ENCODE results near the gene LSMEM2.
"Not testable (repeated sequence)": the region's sequence is repeated elsewhere in the genome, so short reads cannot be mapped to it uniquely, and the experiment has no call there.

LSMEM2 gene

DNA sequence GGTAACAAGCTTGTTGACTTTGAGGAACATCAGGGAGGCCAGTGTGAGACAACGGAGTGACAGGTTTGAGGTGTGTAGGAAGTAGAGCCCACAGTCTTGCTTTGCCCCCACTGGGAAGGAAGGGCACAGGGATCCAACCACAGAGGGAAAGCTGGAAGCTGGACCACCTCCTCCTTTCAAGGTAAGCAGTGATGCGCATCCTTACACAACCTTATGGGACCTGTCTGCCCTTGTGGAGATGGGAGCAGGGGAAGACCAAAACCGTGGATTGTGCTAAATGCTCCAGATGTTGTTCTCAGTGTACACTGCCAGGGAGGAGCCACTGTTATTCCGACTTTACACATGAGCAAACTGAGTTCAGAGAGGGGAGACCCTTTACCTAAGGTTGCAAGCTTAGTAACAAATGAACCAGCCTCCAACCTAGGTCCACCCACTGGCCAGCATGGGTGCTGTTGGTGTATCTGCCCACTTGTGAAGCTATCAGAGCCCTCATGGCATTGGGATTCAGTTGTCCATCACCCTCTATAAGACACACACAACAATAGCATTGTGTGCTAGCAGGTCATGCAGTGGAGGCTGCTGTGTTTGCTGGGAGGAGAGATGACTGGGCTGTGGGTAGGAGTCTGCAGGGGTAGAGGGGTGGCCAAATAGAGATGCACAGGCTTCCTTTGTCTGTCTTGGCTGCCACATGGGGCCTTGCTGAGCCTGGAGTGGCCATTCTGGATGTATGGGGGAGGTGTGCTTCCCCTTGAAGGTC lies 586 bp upstream of the LSMEM2 start:
- DNase-seq (ENCODE audit: low read depth): no peak

DNA sequence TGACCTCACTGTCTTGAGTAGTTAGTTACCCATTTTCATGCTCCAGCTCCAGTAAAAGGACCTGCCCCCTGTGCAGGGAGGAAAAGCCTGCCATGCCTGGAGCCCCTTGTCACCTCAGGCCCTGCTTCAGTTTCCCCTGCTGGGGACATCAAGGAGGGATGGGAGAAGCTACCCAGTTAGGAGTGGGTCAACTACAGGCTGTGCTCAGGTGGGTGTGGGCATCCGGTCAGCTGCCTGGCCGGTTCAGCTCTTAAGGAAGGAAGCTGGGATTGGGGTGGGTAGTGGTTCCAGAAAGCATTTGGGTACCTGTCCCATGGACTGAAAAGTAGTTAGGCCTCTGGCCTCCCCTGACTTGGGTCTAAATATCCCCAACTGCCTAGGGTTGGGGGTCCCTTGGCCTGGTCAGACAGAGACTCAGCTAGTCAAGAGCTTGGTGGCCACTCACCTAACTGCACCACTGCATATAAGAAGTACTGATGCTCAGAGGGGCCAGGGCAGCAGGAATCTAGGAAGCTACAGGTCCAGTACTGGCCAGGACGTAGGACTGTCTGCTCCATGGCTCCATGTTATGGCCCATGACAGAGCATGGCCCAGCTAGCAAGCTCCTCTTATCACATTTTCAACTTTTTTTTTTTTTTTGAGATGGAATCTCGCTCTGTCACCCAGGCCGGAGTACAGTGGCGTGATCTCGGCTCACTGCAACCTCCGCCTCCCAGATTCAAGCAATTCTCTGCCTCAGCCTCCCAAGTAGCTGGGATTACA lies 549 bp downstream of the LSMEM2 start:
- no peak for DNase-seq (ENCODE audit: low read depth)

DNA sequence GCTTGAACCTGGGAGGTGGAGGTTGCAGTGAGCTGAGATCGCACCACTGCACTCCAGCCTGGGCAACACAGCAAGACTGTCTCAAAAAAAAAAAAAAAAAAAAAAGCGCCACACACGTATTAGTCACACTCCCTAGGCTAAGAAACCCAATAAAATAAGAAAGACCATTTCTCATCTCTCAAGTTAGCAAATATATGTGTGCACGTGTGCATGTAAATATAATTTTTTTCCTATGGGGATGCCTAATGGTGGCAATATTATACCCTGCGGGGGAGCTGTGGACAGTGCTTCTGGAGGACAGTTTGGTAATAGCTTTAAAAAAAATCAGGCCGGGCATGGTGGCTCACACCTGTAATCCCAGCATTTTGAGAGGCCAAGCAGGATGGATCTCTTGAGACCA lies 5.2 kb downstream of the LSMEM2 start:
- not testable (repeated sequence) for DNase-seq (ENCODE audit: low read depth)

DNA sequence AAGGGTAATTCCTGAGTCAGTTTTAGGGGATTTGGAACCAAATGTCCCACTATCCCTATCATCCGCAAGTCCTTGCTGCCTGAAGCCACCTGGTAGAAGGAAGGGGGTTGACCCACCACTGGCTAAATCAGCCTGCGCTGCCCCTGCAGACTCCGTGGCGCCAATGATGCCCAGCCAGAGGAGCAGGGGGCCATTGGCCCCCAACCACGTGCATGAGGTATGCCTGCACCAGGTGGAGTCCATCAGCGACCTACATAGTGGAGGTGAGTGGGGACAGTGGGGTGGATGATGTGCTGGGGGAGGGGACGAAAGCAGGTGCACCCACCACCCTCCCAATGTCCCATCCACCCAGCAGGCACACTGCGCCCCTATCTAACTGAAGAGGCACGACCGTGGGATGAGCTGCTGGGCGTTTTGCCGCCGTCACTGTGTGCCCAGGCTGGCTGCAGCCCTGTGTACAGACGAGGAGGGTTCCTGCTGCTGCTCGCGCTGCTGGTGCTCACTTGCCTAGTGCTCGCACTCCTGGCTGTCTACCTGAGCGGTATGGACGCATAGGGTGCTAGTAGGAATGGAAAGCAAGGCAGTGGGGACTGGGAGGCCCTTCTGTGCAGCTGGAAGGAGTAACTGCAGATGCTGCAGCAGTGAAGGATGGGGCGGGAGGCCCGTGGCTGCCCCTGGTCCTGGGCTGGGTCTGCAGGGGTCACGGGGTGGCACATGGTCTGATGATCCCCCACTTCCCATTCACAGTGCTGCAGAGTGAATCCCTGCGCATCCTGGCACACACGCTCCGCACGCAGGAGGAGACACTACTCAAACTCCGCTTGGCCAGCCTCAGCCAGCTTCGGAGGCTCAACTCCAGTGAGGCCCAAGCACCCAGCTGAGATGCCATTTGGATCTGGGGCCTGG lies 7.7 kb downstream of the LSMEM2 start:
- DNase-seq (ENCODE audit: low read depth): no peak

DNA sequence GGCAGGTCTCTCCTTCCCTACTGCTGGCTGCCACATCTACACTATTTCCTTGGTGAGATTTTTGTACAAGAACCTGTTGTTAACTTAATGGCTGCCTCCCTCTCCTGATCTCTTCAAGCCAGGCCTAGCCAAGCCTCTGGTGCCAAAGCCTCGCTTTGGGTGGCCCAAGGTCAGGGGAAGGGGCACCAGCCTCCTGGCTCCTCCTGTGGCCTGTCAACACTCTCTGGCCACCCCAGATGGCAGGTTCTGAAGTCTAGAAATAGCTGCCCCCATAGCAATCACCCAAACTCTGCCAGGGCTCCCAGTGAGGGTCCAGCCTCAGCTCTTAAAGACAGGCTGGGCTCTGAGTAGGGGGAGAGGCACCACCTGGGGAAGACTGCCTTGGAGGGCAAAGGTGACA lies 8.4 kb downstream of the LSMEM2 start:
- no peak for DNase-seq (ENCODE audit: low read depth)

DNA sequence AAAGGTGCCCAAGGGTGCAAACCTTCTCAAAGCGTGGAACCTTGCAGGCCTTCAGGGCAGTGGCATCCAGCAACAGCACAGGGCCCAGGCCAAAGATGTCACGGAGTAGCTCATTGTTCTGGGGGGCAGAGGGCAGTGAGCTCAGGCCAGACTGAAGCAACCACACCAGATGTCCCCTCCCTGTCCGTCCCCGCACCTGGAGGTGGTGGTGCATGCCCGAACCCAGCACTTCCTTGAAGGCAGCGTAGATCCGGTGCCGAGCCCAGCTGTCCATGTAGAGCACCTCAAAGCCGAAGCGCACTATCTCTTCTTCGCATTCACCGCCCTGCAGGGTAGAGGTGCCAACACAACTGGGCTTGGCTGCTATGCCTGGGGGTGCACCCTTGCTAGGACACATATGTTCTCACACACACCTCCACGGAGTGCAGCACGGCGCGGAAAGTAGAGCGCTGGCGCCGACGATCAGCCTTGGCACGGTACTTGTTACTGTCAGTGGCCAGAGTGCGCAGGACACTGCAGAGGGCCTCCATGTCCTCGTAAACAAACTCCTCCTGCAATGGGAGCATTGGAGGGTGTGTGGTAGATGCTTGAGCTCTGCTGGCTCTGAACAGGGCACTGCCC lies 9.6 kb downstream of the LSMEM2 start:
- no peak for DNase-seq (ENCODE audit: low read depth)

DNA sequence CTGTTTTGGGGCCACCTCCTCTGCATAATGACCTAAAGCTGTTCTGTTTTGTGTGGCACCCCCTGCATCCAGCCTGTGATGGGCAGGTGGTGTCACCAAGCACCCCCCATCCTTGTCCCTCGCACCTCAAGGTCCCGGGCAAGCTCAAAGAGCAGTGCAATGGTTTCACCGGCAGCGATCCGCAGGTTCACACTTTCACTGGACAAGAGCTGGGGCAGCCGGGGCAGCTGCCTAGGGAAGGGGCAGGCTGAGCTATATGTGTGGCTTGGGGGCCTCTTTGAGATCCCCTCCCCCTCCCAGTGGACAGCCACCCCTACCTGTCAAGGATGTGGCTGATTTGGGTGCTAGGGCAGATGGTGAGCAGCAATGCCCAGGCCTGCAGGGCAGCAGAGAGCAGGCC lies 10.2 kb downstream of the LSMEM2 start:
- no peak for DNase-seq (ENCODE audit: low read depth)

DNA sequence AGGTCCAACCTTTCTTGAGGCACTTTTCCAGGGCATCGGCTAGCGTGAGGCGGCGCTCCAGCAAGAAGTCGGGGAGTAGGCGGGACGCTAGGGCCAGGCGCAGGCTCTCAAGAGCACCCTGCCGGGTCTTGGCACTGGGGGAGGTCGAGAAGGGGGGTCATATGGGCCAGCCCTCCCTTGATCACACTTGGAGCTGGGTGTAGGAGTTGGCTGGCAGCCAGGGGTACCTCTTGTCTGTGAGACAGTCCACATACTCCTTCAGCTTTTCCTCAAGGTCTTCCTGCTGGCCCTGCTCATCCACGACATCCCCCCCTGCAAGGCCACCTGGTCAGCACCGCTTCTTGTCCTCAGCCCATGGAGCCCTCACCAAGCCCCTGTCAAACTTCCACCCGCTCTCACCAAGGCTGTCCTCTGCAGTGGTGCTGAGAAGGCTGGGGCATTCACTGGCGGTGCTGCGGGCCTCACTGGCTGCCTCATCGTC lies 11.3 kb downstream of the LSMEM2 start:
- DNase-seq (ENCODE audit: low read depth): no peak

DNA sequence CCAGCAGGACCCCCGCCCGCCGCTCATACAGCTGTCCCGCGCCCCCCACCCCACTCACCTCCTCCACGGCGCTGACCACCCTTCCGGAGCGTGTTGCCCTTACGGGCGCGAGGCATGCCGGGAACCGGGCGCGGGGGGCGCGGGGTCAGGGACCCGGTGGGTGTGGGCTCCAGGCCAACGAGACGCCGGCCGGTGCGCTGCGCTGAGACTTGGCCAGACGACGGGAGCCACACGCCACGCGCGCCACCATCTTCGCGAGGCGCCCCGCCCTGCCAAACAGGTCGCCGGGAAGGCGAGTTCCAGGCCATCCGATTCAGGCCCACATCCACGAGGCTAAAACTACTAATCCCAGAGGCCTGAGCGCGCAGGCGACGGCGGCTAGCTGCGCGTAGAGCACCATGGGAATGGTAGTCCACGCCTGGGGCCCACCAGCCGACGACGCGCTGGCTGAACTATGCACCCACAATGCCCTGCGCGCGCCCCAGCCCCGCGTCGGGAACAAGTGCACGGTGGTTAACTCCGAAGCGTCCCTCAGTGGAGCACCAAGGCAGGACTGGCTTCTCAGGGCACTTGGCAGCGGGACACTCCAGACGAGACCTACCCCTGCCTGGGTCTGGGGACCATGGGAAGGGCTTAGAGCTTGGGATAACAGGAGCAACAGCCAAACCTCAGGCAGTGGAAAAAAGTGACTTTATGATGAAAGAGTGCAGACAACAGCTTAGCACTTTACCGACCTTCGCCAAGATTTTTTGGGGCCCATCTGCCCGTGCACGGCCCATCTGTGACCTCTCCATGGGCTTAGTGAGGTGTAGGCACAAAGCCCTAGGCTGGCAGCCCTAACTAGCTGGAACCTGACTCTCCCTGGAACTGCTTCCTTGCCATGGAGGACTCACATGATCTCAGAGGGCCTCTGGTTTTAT lies 13.5 kb downstream of the LSMEM2 start, which contains the start of gene IFRD2:
IFRD2 (minus strand) TSS at position 271 of the 920 bp plus-strand sequence; CDS start at position 116, 155 bp downstream.
- peak; percentile 94 for DNase-seq (ENCODE audit: low read depth)

DNA sequence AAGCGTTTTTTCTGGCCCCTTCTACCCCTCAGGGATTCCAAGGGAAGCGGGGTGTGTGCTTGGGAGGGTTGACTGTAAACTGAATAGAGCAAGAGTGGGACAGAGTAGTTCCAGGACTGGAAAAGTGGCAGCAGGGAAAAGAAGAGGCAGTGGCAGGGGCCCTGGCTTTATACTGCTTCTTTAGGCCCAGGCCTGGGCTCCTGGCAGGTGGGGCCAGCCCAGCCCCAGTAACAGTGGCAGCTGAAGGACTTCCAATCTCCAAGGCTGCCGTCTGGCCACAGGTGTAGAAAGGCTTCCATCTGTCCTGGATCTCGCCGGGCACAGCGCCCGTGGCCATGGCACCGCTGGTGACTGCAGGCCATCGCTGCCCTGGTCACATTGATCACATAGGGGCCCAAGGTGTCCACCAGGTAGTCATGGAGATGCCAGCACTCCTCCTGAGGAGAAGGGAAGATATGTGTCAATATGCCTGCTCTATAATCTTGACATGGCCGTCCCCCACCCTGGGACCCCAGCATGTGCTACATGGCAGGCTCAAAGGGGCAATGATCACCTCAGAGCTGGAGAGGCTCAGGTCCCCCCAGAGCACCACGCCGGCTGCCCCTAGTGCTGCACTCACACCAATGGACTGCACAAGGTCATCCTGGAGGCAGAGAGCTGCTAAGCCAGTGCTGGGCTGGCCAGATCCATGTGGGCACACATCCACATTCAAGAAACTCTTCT lies 14.4 kb downstream of the LSMEM2 start:
- DNase-seq (ENCODE audit: low read depth): no peak

DNA sequence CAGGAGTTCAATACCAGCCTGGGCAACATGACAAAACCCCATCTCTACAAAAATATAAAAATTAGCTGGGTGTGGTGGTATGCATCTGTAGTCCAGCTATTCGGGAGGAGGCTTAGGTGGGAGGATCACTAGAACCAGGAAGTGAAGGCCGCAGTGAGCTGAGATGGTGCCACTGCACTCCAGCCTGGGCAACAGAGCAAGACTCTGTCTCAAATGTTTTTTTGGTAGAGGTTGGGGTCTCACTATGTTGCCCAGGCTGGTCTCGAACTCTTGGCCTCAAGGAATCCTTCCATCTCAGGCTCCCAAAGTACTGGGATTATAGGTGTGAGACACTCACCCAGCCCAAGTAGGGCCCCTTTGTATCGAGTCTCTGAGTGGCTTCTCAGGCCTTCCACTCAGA lies 15.2 kb downstream of the LSMEM2 start:
- no peak for DNase-seq (ENCODE audit: low read depth)

DNA sequence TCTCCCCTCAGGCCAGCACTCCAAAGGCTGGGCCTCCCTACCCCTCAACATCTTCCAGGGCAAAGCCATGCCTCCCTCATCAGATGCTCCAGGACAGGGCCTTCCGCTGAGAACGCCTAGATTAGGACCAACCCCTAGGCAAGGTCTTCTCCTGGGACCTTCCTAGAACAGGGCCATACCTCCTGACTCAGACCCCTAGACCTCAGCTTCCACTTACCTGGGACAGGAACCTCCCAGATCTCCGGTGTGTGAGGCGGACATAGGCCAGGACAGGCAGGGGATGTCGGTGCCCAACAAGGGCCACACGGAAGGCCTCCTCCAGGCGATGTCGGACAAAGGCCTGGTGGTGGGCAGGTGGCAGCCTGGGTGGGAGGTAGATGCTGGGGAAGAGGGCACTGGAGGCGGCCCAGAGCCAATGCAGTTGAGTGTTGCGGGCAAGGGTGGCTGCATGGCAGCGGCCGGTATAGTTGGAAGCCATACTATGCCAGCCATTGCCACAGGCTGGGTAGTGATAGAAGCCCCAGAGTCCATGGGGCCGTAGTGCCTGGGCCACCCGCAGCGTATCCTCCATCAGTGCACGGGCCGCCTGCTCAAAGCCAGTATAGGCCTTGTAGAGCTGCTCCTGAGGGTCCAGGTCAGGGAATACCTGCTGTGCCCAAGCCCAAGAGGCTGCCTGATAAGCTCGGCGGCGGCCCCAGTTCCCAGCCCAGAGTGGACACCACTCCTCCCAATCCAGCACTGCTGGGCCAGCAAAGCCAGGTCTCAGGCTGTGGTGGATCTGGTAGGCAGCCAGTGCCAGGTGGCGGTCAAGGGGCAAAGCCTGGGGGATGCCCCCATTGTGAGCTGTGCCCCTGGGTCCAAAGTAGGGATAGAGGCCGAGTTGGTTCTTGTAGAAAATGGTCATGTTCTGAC lies 15.9 kb downstream of the LSMEM2 start:
- DNase-seq (ENCODE audit: low read depth): no peak

DNA sequence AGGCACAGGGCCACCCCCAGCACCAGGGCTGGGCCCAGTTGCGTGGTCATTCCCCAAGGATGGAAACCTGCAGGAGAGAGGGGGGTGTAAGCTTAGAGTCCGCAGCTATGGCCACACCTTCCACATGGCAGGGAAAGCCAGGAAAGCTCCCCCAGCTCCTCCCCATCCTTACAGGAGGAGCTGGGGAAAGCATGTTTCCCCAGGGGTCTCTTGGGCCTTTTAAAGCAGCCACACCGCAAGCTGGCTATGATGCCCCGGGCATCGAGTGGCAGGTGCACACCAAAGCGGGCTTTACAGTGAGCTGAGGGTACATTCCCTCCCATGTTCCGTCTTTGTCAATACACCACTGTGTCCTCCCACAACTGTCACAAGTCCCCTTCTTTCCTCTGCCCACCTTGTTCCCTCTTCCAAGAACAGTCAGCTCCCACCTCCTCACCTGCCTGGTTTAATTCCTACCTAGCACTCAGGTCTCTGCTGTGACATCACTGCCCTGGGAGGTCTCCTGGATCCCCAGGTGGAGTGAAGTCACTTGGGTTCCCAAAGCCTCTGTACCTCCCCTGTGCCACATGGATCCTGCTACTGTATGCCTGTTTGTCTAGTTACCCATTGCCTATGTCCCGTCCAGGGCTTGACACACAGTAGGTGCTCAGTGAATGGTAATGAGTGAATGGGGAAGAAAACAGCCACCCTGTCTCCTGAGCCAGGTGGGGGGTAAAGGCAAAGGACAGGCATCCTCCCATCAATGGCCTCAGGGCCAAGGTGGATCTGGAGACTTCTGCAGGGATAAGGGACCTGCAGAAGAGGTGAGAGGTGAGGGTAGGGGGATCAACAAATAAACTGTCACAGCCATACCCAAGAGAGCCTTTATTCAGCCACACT lies 16.9 kb downstream of the LSMEM2 start:
- no peak for DNase-seq (ENCODE audit: low read depth)

DNA sequence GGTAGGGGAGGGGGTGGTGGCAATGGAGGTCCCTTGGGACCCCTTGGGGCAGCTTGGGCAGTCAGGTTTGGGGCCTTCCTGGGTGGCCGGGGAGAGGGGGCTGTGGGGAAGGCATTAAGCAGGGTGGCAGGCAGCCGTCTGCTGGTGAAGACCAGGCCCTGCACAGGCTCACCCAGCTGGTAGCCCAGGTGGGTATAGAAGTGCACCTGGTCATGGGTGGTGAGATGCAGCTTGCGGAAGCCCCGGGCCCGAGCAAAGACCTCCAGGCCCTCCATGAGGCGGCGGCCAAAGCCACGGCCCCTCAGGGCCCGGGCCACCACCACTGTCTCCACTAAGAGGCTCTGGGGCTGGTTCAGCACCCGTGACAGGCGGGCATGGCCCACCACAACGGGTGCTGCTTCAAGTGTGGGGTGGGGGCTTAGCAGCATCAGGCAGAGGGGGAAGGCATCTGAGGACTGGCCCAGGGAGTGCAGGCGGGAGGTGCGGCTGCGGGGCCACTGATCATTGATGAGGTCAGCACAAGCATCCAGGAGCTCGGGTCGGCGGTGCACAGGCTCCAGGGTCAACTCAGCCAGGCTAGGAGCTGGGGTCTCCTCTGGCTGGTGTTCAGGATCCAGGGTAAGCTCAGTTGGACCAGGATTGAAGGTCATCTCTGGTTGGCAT lies 18.0 kb downstream of the LSMEM2 start:
- no peak for DNase-seq (ENCODE audit: low read depth)

DNA sequence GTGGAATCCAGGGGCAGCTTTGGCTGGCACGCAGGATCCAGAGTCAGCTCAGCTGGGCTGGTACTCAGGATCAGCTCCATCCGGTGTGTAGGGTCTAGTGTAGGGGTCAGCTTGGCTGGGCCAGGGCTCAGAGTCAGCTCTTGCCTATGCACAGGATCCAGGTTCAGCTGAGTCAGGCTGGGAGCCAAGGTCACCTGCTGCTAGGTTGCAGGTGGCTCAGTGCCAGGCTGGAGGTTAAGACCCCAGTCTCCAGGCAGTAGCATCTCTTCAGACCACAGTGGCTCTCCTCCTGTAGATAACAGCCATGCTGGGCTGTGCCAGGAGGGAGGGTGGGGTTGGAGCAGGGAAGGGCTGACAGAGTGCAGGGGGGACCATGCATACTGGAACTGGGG lies 18.5 kb downstream of the LSMEM2 start:
- no peak for DNase-seq (ENCODE audit: low read depth)

DNA sequence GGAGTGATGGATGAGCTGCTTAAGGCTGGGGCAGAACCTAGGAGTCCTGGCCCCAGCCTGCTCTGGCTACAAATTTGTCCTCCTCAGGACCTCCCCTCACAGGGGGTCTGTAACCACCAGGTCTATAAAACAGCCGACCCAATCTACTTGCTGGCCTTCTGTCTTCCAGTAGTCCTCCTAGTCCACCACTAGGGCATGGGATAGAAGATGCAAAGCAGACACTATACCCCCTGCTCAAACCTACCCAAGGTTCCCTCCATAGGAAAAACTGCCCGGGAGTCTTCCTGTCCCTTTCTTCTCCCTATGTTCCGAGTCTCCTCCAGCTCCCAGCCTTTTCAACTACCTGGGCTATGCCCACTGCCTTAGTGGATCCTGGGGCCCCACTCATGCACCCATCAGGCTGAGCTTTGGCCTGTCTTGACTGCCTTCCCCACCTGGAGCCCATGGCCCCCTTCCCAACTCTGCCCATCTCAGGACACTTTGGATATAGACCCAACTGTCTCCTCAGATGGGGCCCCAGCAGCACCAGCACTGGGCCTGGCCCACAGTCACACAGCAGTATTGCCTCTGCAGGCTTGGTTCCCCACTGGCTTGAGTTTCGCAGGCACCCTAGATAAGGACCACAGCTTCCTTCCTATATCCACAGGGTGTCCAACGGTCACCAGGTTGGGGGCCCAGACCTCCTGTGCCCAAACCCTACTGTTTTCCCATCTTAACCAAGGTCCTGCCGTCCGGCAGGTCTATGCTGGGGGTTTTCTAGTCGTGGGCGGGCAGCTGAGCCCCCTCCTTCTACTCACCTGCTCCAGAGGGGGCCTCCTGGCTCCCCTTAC lies 19.2 kb downstream of the LSMEM2 start:
- DNase-seq (ENCODE audit: low read depth): no peak
